Liver (tissue), 9 donors: ENCODE results near the gene PDE4D. TPM values are rescaled to one million over a fixed set of nuclear protein-coding genes. Genes with fewer than 3 reads are reported as not detected.

ENCODE experiments used
- DNase-seq: peaks from one replicate; pipeline ENCODE4 v3.0.0-alpha.2; 2017; ENCODE audit warnings: low spot score
- H3K27ac ChIP-seq, 2 donors: one replicate each; pipeline ENCODE4 v1.7.0; 2013; ENCODE audit warnings: inconsistent platforms in 2 of 2, low read length in 2 of 2, control low read depth in 1 of 2, low read depth in 1 of 2, mild to moderate bottlenecking in 1 of 2
- H3K27me3 ChIP-seq, 4 donors: one replicate each; pipeline versions ENCODE4 v1.6.1 to v1.7.0; 2013; ENCODE audit warnings: low read length in 3 of 4, inconsistent platforms in 1 of 4, mild to moderate bottlenecking in 1 of 4, moderate library complexity in 1 of 4; ENCODE audit not compliant: control insufficient read depth in 4 of 4, insufficient read depth in 4 of 4
- H3K36me3 ChIP-seq, 4 donors: one replicate each; pipeline versions ENCODE4 v1.6.1 to v1.7.0; 2013; ENCODE audit warnings: low read length in 3 of 4, mild to moderate bottlenecking in 3 of 4, low read depth in 1 of 4, moderate library complexity in 1 of 4; ENCODE audit not compliant: control insufficient read depth in 4 of 4, insufficient read depth in 3 of 4
- H3K4me1 ChIP-seq, 4 donors: one replicate each; pipeline versions ENCODE4 v1.6.1 to v1.7.0; 2013; ENCODE audit warnings: low read length in 3 of 4, mild to moderate bottlenecking in 3 of 4, moderate library complexity in 1 of 4; ENCODE audit not compliant: control insufficient read depth in 4 of 4, insufficient read depth in 4 of 4
- H3K4me3 ChIP-seq, 3 donors: one replicate each; pipeline versions ENCODE4 v1.6.1 to v1.7.0; 2013; ENCODE audit warnings: low read length in 3 of 3, control low read depth in 1 of 3, low read depth in 1 of 3, mild to moderate bottlenecking in 1 of 3
- H3K9ac ChIP-seq, 2 donors: one replicate each; pipeline ENCODE4 v1.7.0; 2013; ENCODE audit warnings: low read length in 2 of 2, mild to moderate bottlenecking in 2 of 2, moderate library complexity in 2 of 2, control low read depth in 1 of 2, low read depth in 1 of 2
- H3K9me3 ChIP-seq, 4 donors: one replicate each; pipeline versions ENCODE4 v1.6.1 to v1.7.0; 2013; ENCODE audit warnings: low read length in 3 of 4; ENCODE audit not compliant: control insufficient read depth in 4 of 4
- ATF3 ChIP-seq: IDR thresholded peaks from 2 replicates; pipeline ENCODE4 v1.6.1; 2016; ENCODE audit warnings: antibody characterized with exemption
- CTCF ChIP-seq: fragments of 150-350 bp; IDR thresholded peaks from 2 replicates; pipeline ENCODE4 v1.5.1; 2017; ENCODE audit warnings: improper control_type of control experiment, low read depth, low read length; ENCODE audit not compliant: missing input control
- EGR1 ChIP-seq, 2 donors: IDR thresholded peaks; 2 replicates each; pipeline ENCODE4 v1.6.1; 2016 to 2018; ENCODE audit warnings: antibody characterized with exemption in 2 of 2, low read depth in 2 of 2
- FOXA1 ChIP-seq: IDR thresholded peaks from 2 replicates; pipeline ENCODE4 v1.6.1; 2016; ENCODE audit warnings: antibody characterized with exemption
- FOXA2 ChIP-seq: IDR thresholded peaks from 2 replicates; pipeline ENCODE4 v1.6.1; 2016; ENCODE audit warnings: antibody characterized with exemption
- GABPA ChIP-seq, 2 donors: IDR thresholded peaks in 1 of 2; conservative IDR thresholded peaks in 1 of 2; 2 replicates each; pipeline ENCODE4 v1.6.1; 2016; ENCODE audit warnings: antibody characterized with exemption in 2 of 2, mild to moderate bottlenecking in 1 of 2, moderate library complexity in 1 of 2
- HNF4A ChIP-seq, 2 donors: conservative IDR thresholded peaks; 2 replicates each; pipeline ENCODE4 v1.6.1; 2016; ENCODE audit warnings: antibody characterized with exemption in 2 of 2, mild to moderate bottlenecking in 2 of 2
- HNF4G ChIP-seq: IDR thresholded peaks from 2 replicates; pipeline ENCODE4 v1.6.1; 2016; ENCODE audit warnings: antibody characterized with exemption
- JUND ChIP-seq, 2 donors: IDR thresholded peaks; 2 replicates each; pipeline ENCODE4 v1.6.1; 2016; ENCODE audit warnings: antibody characterized with exemption in 2 of 2
- MAX ChIP-seq: IDR thresholded peaks from 2 replicates; pipeline ENCODE4 v1.6.1; 2016; ENCODE audit warnings: antibody characterized with exemption
- NR2F2 ChIP-seq: IDR thresholded peaks from 2 replicates; pipeline ENCODE4 v1.6.1; 2016; ENCODE audit warnings: antibody characterized with exemption
- RAD21 ChIP-seq, 2 donors: IDR thresholded peaks; 2 replicates each; pipeline ENCODE4 v1.6.1; 2016; ENCODE audit warnings: antibody characterized with exemption in 2 of 2, mild to moderate bottlenecking in 2 of 2
- REST ChIP-seq: IDR thresholded peaks from 2 replicates; pipeline ENCODE4 v1.6.1; 2016; ENCODE audit warnings: antibody characterized with exemption, mild to moderate bottlenecking
- RXRA ChIP-seq, 2 donors: IDR thresholded peaks; 2 replicates each; pipeline ENCODE4 v1.6.1; 2017 to 2018; ENCODE audit warnings: antibody characterized with exemption in 2 of 2, mild to moderate bottlenecking in 1 of 2
- SP1 ChIP-seq: IDR thresholded peaks from 2 replicates; pipeline ENCODE4 v1.6.1; 2018; ENCODE audit warnings: antibody characterized with exemption, mild to moderate bottlenecking
- TAF1 ChIP-seq: conservative IDR thresholded peaks from 2 replicates; pipeline ENCODE4 v1.6.1; 2016; ENCODE audit warnings: antibody characterized with exemption, mild to moderate bottlenecking
- YY1 ChIP-seq: IDR thresholded peaks from 2 replicates; pipeline ENCODE4 v1.6.1; 2016; ENCODE audit warnings: antibody characterized with exemption, mild to moderate bottlenecking
- ZBTB33 ChIP-seq: IDR thresholded peaks from 2 replicates; pipeline ENCODE4 v1.6.1; 2016; ENCODE audit warnings: antibody characterized with exemption
- WGBS: extraction: QIAGEN DNeasy Blood & Tissue Kit; methylation state at CpG from one replicate; pipeline ENCODE4 v1.1.7; 2013; 5-methylcytosine and 5-hydroxymethylcytosine counted together
- polyA plus RNA-seq, 2 donors: library from polyadenylated mRNA; stranded (reverse) in 1 of 2; unstranded in 1 of 2; fragments of 200-250 nt in 1 of 2; fragments of >200 nt in 1 of 2; fragmentation: Nextera tagmentation in 1 of 2; extraction: Ambion mirVana in 1 of 2; gene quantifications; one replicate each; pipeline versions ENCODE4 v1.2.1 to v1.2.3, GENCODE V29; 2013 to 2015
- total RNA-seq, 2 donors: library from RNA; depleted of rRNA; stranded (reverse); fragments of >200 nt; gene quantifications; one replicate each; pipeline ENCODE4 v1.2.3, GENCODE V29; 2014
- donor health status: healthy.
- donor health status: healthy.
- donor health status: healthy.
- donor health status: healthy.
- donor health status: healthy.

PDE4D gene
- total and polyA plus RNA-seq, 4 donors, result 0.67 to 11.9 (median 6.5) TPM

GRCh38 chr5:59826996-59827395 is 66.5 kb downstream of the PDE4D start (continued):
- TF ChIP-seq REST, result no peak
- no peak for TF ChIP-seq TAF1
- TF ChIP-seq SP1, result no peak
- no peak for TF ChIP-seq MAX

GRCh38 chr5:59823420-59823819 is 70.1 kb downstream of the PDE4D start:
- no peak for DNase-seq
- TF ChIP-seq GABPA (IDR thresholded peaks at IDR 0.05 in 1 of 2, conservative IDR thresholded peaks at IDR 0.05 in 1 of 2) (no peak), NR2F2 (no peak), SP1 (no peak), YY1 (no peak), FOXA2 (no peak), RAD21 (IDR thresholded peaks at IDR 0.05) (no peak)
- Histone ChIP-seq H3K27me3 (peaks cover 0 to 4% (median 0%) of the 10 kb centered on the region in 4 donors), H3K36me3 (no peaks in the 10 kb centered on the region), H3K9ac (no peak overlapping the region), H3K4me3 (no peak overlapping the region), H3K4me1 (no peaks in the 10 kb centered on the region), H3K9me3 (no peaks in the 10 kb centered on the region), H3K27ac (no peak overlapping the region)
- 69% methylated on average over 2 of the region's 2 CpGs for WGBS

GRCh38 chr5:59819806-59820205 is 73.7 kb downstream of the PDE4D start:
- no peak overlapping the region for H3K27ac ChIP-seq
- no peak overlapping the region for H3K4me3 ChIP-seq
- no peak overlapping the region for H3K9ac ChIP-seq
- no peak for DNase-seq
- no peaks in the 10 kb centered on the region for H3K36me3 ChIP-seq
- H3K9me3 ChIP-seq, result no peaks in the 10 kb centered on the region
- H3K4me1 ChIP-seq, result no peaks in the 10 kb centered on the region
- TF ChIP-seq ATF3 (no peak), ZBTB33 (no peak), CTCF (no peak), NR2F2 (no peak), RXRA (IDR thresholded peaks at IDR 0.05) (no peak), HNF4G (no peak), YY1 (no peak), MAX (no peak), FOXA1 (no peak), RAD21 (IDR thresholded peaks at IDR 0.05) (no peak), GABPA (IDR thresholded peaks at IDR 0.05 in 1 of 2, conservative IDR thresholded peaks at IDR 0.05 in 1 of 2) (no peak), EGR1 (IDR thresholded peaks at IDR 0.05; ENCODE audit: low read depth in 2 of 2) (no peak), SP1 (no peak), TAF1 (no peak), REST (no peak), HNF4A (conservative IDR thresholded peaks at IDR 0.05) (no peak), JUND (IDR thresholded peaks at IDR 0.05) (no peak), FOXA2 (no peak)
- WGBS, result 71% methylated on average over 3 of the region's 3 CpGs
- peaks cover 0 to 7% (median 0%) of the 10 kb centered on the region in 4 donors for H3K27me3 ChIP-seq
